PC-9 (cell line): Measurements from ENCODE around the gene GPR183. TPM values are rescaled to one million over a fixed set of nuclear protein-coding genes. Genes with fewer than 3 reads are reported as not detected.

ENCODE experiments used
- BruUV-seq: library from RNA; stranded (reverse); fragments of 400-500 nt; replicated peaks from 2 replicates; lab custom pipeline; 2021; lab: Mats Ljungman, UMichigan
- CTCF ChIA-PET: fragments of 300-600 bp; sonication (Branson Sonifier 250); formaldehyde crosslinking; loops from one replicate; lab custom pipeline; 2022; ENCODE audit warnings: antibody characterized with exemption; lab: Charles Lee
- POLR2A ChIA-PET: fragments of 300-600 bp; sonication (Branson Sonifier 250); formaldehyde crosslinking; loops from one replicate; lab custom pipeline; 2022; ENCODE audit warnings: antibody characterized with exemption; ENCODE audit not compliant: unreplicated experiment; lab: Charles Lee
- DNase-seq, 2 experiments: peaks; one replicate each; pipeline versions ENCODE4 v3.0.0 to v3.0.0-alpha.2; 2015 to 2022; ENCODE audit warnings: mixed read lengths in 1 of 2
- H2AFZ ChIP-seq: fragments of 200-600 bp; sonication (generic); 2 replicates; pipeline ENCODE4 v1.8.1; 2017; ENCODE audit warnings: antibody characterized with exemption
- H3F3A ChIP-seq: fragments of 200-600 bp; sonication (generic); 2 replicates; pipeline ENCODE4 v1.8.1; 2017; ENCODE audit warnings: antibody characterized with exemption, mild to moderate bottlenecking, low read depth; ENCODE audit not compliant: insufficient read depth
- H3K27ac ChIP-seq: fragments of 200-600 bp; sonication (generic); 2 replicates; pipeline ENCODE4 v1.6.1; 2016; ENCODE audit warnings: mixed run types
- H3K27me3 ChIP-seq: fragments of 200-600 bp; sonication (generic); 2 replicates; pipeline ENCODE4 v1.6.1; 2016; ENCODE audit warnings: low read depth, mixed run types; ENCODE audit not compliant: insufficient read depth
- H3K36me3 ChIP-seq: fragments of 200-600 bp; sonication (generic); 2 replicates; pipeline ENCODE4 v1.6.1; 2016; ENCODE audit warnings: low read depth, mixed run types
- H3K4me1 ChIP-seq: fragments of 200-600 bp; sonication (generic); replicated peaks from 2 replicates; pipeline ENCODE4 v1.6.1; 2016; ENCODE audit warnings: mixed run types; ENCODE audit not compliant: insufficient read depth
- H3K4me2 ChIP-seq: fragments of 200-600 bp; sonication (generic); 2 replicates; pipeline ENCODE4 v1.6.1; 2017; ENCODE audit warnings: mixed run types
- H3K4me3 ChIP-seq: fragments of 200-600 bp; sonication (generic); 2 replicates; pipeline ENCODE4 v1.6.1; 2016; ENCODE audit warnings: mixed run types
- H3K79me2 ChIP-seq: fragments of 200-600 bp; sonication (generic); 2 replicates; pipeline ENCODE4 v1.6.1; 2017; ENCODE audit warnings: low read depth, mixed run types
- H3K9me2 ChIP-seq: fragments of 200-600 bp; sonication (generic); 2 replicates; pipeline ENCODE4 v1.8.1; 2017; ENCODE audit warnings: mild to moderate bottlenecking; ENCODE audit not compliant: insufficient read depth
- H3K9me3 ChIP-seq: fragments of 200-600 bp; sonication (generic); 2 replicates; pipeline ENCODE4 v1.8.1; 2016; ENCODE audit warnings: low read depth; ENCODE audit not compliant: insufficient read depth
- H4K20me1 ChIP-seq: fragments of 200-600 bp; sonication (generic); 2 replicates; pipeline ENCODE4 v1.8.1; 2017; ENCODE audit not compliant: insufficient read depth
- CTCF ChIP-seq: fragments of 200-600 bp; sonication (generic); conservative IDR thresholded peaks from 2 replicates; pipeline ENCODE4 v1.6.1; 2017; ENCODE audit warnings: mixed run types, antibody characterized with exemption, mild to moderate bottlenecking, moderate library complexity
- EZH2 ChIP-seq: fragments of 200-600 bp; sonication (generic); IDR thresholded peaks from 2 replicates; pipeline ENCODE4 v1.8.0; 2017; ENCODE audit warnings: antibody characterized with exemption, low read depth
- intact Hi-C: fragments of 100-400 bp; cut with micrococcal nuclease; formaldehyde crosslinking; loops from one replicate; pipeline ENCODE4 v1.10.0; 2022; ENCODE audit not compliant: unreplicated experiment
- total RNA-seq: library from RNA; stranded (reverse); gene quantifications from 2 replicates; pipeline ENCODE4 v1.2.3, GENCODE V29; 2021

GPR183 gene
- total RNA-seq, 1 experiment from 2014 or later = not detected

DNA sequence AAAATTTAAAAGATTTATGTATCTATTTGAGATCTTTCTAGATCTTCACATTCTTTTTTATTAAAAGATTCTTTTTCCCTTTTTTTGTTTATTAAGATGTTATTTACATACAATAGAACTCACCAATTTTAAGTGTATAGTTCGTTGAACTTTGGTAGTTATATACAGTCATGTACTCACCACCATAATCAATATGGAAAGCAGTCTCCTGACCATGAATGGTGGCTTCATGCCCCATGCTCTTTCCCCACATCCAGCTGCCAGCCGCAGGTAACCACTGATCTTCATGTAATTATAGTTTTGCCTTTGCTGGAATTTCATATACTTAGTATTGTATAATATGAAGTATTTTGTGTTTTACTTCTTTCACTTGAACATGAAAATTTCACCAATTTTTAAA is 20.6 kb upstream of the GPR183 start:
- no peak overlapping the region for H2AFZ ChIP-seq
- no peaks in the 10 kb centered on the region for H3K27me3 ChIP-seq
- H3F3A ChIP-seq = no peaks in the 10 kb centered on the region
- TF ChIP-seq EZH2 (no peak), CTCF (no peak)
- intact Hi-C loops = no loop called here
- no peak overlapping the region for H3K27ac ChIP-seq
- DNase-seq = no peak
- H4K20me1 ChIP-seq = 0 out of 2 replicates have a peak, but pooled peaks cover 5% of the 10 kb centered on the region
- BruUV-seq = no TSS peak
- ChIA-PET POLR2A (no interaction called here), CTCF (no interaction called here)
- no peak overlapping the region for H3K4me3 ChIP-seq
- H3K36me3 ChIP-seq = peaks cover 22% of the 10 kb centered on the region; the same call in 1 of the 2 replicates
- H3K4me2 ChIP-seq = no peak overlapping the region
- H3K9me2 ChIP-seq = peaks cover 5% of the 10 kb centered on the region; the same call in 1 of the 2 replicates
- no peaks in the 10 kb centered on the region for H3K9me3 ChIP-seq
- H3K79me2 ChIP-seq = peaks cover 4% of the 10 kb centered on the region; the same call in 1 of the 2 replicates
- H3K4me1 ChIP-seq = no peaks in the 10 kb centered on the region

- Histone ChIP-seq H3K4me1 (peaks cover 4% of the 10 kb centered on the region; the same call in 1 of the 2 replicates), H3K9me2 (peaks cover 5% of the 10 kb centered on the region; the same call in 1 of the 2 replicates), H3K27me3 (no peaks in the 10 kb centered on the region), H3K4me2 (no peak overlapping the region), H4K20me1 (0 out of 2 replicates have a peak, but pooled peaks cover 5% of the 10 kb centered on the region), H3K4me3 (no peak overlapping the region), H2AFZ (no peak overlapping the region), H3K9me3 (no peaks in the 10 kb centered on the region), H3K27ac (no peak overlapping the region), H3K79me2 (peaks cover 4% of the 10 kb centered on the region; the same call in 1 of the 2 replicates), H3K36me3 (peaks cover 22% of the 10 kb centered on the region; the same call in 1 of the 2 replicates), H3F3A (no peaks in the 10 kb centered on the region)
- intact Hi-C loops = no loop called here
- no TSS peak for BruUV-seq
- TF ChIP-seq CTCF (no peak), EZH2 (no peak)
- POLR2A ChIA-PET = no interaction called here
- CTCF ChIA-PET = no interaction called here
- DNase-seq = no peak
Measured at GRCh38 chr13:99327126-99327525, 19.9 kb upstream of the GPR183 start.

- Histone ChIP-seq H3K4me3 (no peak overlapping the region), H3K4me2 (no peak overlapping the region), H3K79me2 (no peaks in the 10 kb centered on the region), H3K27ac (no peak overlapping the region), H3F3A (0 out of 2 replicates have a peak, but pooled peaks cover 10% of the 10 kb centered on the region), H3K36me3 (peaks cover 19% of the 10 kb centered on the region; the same call in 1 of the 2 replicates), H3K9me2 (peaks cover 3% of the 10 kb centered on the region; the same call in 1 of the 2 replicates), H2AFZ (no peak overlapping the region), H4K20me1 (peaks cover 5% of the 10 kb centered on the region; the same call in 1 of the 2 replicates), H3K27me3 (no peaks in the 10 kb centered on the region), H3K4me1 (peaks cover 15% of the 10 kb centered on the region), H3K9me3 (no peaks in the 10 kb centered on the region)
- DNase-seq = no peak
- no TSS peak for BruUV-seq
- ChIA-PET POLR2A (no interaction called here), CTCF (no interaction called here)
- no peak for TF ChIP-seq CTCF
- intact Hi-C loops = no loop called here
Measured at GRCh38 chr13:99326012-99326411, 18.8 kb upstream of the GPR183 start.
